GM21367 (cell line): Measurements from ENCODE around the gene USP49.

Experiments
- ATAC-seq: cut with Tn5 transposase; IDR thresholded peaks from one replicate; pipeline ENCODE4 v1.9.1; 2021; ENCODE audit not compliant: unreplicated experiment

The USP49 gene

GRCh38 chr6:41878246-41878645 is 16.9 kb downstream of the USP49 start:
- no peak for ATAC-seq

- ATAC-seq, result no peak
Observed at GRCh38 chr6:41877051-41877680, 18.0 kb downstream of the USP49 start.

GRCh38 chr6:41874741-41875140 is 20.4 kb downstream of the USP49 start:
- no peak for ATAC-seq

GRCh38 chr6:41872147-41872546 is 23.0 kb downstream of the USP49 start:
- no peak for ATAC-seq

- ATAC-seq, result no peak
Observed at GRCh38 chr6:41871691-41872090, 23.5 kb downstream of the USP49 start.

DNA sequence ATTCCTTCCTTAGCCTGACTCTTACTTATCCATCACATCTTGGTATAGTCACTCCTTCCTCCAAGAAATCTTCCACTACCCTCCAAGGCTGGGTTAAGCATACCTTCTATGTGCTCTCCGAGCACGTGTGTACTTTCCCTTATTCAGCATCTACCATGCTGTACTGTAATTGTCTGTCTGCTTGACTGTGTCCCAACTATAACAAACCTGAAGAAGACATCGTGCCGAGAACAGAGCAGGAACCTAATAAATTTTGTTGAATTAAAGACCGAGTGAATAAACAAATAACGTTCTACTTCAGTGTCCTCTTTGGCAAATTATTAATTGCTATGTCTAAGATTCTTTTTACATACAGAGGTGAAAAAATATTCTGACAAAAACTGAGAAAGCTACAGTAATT is 35.8 kb downstream of the USP49 start:
- no peak for ATAC-seq

GRCh38 chr6:41858703-41859102 is 36.5 kb downstream of the USP49 start:
- no peak for ATAC-seq

DNA sequence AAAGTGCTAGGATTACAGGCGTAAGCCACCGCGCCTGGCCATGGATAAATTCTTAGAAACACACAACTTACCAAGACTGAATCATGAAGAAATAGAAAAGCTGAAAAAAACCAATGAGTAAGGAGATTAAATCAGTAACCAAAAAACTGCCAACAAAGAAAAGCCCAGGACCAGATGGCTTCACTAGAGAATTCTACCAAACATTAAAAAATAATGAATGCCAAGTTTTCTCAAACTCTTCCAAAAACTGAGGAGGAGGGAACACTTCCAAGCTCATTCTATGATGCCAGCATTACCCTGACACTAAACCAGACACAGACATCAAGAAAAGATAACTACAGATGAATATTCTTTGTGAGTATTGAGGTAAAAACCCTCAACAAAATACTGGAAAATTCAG is 44.3 kb downstream of the USP49 start:
- ATAC-seq, result no peak

DNA sequence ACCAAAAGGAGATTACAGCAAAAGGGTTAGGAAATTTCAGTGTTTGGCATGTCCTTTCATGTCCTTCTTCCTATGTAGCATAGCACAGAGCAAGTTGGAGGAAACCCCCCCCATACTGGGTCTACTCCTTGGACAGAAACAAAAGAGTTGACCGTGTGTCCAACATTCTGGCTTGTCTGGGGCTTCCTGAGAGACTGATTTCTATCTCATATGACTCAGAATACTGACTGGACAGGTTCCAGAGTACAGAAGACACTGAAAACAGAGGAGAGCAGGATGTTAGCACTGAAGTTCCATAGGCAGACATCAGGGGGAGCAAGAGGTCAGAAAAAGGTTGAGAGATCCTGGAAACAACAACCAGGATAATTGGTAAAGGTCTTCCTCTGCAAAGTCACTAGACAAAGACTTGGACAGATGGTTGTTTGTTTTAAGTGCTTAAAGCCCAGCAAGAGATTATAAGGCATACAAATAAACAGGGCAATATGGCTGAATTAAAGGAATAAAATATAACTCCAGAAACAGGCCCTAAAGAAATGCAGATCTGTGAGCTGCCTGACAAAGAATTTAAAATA is 48.4 kb downstream of the USP49 start:
- ATAC-seq, result peak; percentile 55

DNA sequence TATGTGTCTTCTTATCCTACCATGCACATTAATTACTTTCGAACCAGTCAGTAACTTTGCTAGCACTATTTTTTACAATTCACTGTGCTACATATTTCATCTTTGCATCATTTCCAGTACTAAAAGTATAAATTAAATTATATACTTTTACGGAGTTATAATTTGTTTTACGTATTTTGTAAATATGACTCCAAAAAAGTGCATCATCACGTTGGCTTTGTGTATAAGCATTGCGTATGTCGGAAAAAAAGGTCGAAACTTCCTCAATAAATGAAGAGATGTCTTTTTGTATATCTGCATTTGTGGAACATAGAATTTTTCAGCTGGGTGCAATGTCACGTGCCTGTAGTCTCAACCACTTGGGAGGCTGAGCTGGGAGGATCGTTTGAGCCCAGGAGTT is 52.0 kb downstream of the USP49 start:
- ATAC-seq, result no peak

DNA sequence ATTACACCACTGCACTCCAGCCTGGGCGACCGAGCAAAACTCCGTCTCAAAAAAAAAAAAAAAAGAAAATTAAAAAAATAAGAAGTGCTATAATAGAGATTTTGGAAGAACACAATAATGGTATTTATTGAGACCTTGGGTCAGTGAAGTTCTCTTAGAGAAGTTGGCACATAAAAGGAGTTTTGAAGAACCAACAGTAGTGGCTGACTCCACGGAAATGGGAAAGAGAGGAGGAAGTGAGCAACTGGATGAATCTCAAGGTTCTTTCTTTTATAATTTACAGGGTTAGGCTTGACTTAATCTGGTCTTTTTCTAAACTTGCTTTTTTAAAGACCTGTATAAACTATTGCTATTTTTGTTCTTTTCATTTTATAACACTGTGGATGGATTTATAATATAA is 54.8 kb downstream of the USP49 start:
- no peak for ATAC-seq

GRCh38 chr6:41836660-41837052 is 58.5 kb downstream of the USP49 start:
- no peak for ATAC-seq

GRCh38 chr6:41836022-41836659 is 59.0 kb downstream of the USP49 start:
- ATAC-seq, result no peak

DNA sequence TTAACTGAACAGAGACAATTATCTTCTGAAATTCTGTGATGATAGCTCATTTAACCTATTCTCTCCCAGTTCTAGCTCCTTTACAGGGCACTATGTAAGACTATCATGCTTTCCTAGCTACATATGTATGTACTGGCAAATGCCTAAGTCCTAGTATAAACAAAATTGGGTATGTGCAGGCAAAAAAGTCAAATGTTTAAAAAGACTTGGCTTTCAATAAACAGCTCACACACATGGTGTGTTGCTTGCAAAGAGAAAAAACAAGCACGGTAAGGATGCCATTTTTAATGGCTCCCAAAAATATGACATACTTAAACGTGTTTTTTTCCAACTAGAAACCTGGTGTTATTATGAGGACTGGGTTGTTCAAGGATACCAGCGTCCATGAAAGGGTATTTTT is 62.9 kb downstream of the USP49 start:
- no peak for ATAC-seq

DNA sequence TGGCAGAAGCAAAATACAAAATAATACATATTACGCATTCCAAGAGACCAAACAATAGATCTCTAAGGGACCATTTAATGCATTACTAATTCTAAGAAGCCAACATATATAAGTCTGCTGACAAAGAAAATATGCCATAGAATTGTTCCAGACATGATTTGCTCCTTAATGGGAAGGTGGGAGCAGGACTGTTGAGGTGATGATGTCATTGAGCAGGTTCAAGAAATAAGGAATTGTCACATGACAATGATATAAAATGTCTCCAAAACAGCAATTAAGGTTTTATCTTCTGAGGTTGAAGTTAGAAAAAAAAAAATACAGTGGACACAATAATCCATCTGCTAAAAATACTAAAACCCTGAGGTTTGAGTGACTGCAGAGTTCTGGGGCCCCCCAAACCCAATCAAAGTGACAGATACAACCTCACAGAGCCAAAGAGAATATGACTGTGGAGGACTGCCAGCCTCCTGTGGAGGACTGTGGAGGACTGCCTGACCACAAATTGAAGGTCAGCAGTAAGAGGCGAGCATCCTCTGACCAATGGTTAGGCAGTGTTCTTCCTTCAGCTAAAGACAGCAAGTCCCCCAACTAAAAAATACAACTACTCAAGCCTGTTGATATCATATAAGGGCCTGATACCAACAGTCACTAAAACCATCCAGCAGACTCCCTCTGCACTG is 68.7 kb downstream of the USP49 start:
- ATAC-seq, result no peak

DNA sequence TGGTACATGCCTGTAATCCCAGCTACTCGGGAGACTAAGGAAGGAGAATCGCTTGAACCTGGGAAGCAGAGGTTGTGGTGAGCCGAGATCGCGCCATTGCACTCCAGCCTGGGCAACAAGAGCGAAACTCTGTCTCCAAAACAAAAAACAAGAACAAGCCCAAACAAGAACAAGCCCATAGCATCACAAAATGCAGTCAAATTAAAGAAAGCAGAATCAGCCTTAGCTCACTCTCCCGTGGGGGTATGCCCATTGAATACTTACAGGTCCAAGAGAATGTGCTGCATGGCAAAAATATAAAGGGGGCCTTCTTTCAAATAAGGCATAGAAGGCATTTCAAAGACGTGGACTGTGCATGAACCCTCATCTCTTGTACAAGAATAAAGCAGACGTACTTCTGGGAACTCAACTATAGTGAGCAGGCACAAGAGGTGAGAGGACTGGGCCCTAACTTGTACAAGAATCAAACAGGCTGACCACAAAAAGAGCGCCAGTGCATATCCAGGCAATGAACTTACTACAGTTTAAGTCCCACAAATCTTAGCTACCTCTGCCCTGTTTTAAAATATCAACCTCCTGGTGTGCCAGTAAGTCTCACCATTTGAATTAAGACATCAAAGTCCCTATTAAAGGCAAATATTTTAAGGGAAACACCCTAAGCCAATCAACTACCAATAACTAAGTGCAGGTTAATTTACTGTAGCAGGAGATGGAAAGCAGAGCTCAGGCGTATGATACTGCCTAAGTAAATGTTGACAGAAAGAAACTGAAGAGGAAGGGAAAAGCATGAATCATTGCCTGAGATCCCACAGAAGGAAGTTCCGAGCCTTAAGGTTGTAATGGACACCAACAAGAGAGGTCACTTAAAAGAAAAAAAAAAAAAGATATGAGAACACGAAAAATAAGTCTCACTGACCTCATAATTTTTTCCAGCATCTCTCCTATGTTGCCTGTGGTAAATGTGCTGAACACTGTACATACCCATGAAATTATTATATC is 70.3 kb downstream of the USP49 start:
- no peak for ATAC-seq

DNA sequence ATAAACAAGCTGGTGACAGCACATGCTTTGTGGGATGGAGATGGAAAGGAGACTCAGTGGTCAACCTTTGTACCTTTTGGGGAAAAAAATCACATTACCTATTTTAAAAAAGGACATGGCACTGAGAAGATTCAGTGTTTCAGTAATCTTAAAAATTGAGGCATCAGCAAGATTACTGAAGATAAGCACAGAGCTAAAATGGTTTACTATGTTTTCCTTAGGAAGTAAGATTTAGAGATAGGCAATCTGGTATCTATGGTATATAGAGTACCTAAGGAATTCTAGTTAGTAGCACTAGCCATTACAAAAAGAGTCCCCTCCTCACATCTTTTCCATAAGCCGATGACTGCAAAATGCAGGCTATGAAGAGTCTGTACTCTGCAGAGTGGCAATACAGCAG is 72.0 kb downstream of the USP49 start:
- no peak for ATAC-seq

GRCh38 chr6:41822021-41822420 is 73.2 kb downstream of the USP49 start:
- ATAC-seq, result no peak

GRCh38 chr6:41821266-41821665 is 73.9 kb downstream of the USP49 start:
- no peak for ATAC-seq

DNA sequence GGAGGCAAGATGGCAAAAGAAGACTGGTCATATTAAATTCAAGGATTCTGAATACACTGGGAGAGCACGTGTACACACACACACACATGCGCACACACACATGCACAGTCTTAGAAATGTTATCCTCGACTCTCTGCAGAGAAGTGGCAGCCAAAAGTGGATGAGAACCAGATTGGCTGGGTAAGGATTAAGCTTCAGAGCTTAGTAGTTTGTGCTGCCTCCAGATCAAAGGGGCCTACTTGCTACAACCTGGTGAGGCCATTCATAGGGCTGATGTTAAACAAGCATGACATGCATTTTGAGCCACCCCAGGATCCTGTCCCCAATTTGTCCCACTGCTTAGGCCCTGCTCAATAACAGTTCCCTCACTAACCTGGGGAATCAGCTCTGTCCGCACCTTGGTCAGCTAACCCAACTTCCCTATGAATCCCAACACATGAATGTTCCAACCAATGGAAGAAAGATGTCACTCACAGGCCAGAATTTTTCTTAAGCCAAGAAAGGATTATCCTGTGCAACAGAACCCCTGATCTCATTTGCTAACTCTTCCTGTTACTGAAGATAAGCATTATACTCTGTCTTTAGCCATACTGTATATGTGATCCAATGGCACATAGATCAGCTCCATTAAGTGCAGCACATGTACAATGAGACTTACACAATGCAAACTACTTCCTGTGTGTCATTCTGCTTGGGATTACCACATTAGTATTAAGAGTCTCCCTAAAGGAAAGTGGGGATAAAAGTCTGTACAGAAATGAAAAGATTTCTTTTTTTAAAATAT is 76.7 kb downstream of the USP49 start:
- no peak for ATAC-seq
